Measurements from ENCODE around the gene RYR2.

RYR2 gene

DNA sequence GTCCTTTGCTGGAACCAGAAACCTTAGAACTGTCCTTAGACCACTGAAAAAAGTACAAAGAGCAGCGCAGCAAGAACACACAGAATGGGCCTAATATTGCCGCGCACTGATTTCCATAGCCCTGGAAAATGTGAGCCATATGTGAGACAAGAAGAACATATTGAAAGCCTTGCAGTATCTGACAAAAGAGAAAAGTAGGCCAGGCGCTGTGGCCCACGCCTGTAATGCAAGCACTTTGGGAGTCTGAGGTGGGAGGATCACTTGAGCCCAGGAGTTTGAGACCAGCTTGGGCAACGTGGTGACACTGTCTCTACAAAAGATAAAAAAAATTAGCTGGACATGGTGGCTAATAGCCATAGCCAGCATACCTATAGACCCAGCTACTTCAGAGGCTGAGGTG, 300.7 kb downstream of the RYR2 start:
- DNase-seq: no peak
- H4K91ac ChIP-seq (ENCODE audit: low read depth, low read length): no peak overlapping the region
- H2BK12ac ChIP-seq (ENCODE audit: low read length): no peak overlapping the region
- no peak overlapping the region for H2AFZ ChIP-seq (ENCODE audit: insufficient read depth, low read length, poor library complexity)
- H2BK120ac ChIP-seq (ENCODE audit: insufficient read depth, low read length, poor library complexity): no peak overlapping the region
- no peak overlapping the region for H3K9ac ChIP-seq (ENCODE audit: low read length)
- H3K4me3 ChIP-seq (ENCODE audit: low read depth, low read length): no peak overlapping the region
- no peaks in the 10 kb centered on the region for H3K9me3 ChIP-seq (ENCODE audit: insufficient read depth, low read depth, low read length)
- no peaks in the 10 kb centered on the region for H3K79me1 ChIP-seq (ENCODE audit: low read length)
- WGBS (ENCODE audit: extremely low coverage, insufficient coverage, insufficient read length): no CpG with 5 or more reads among the region's 6 CpGs
- no peaks in the 10 kb centered on the region for H3K4me1 ChIP-seq (ENCODE audit: control insufficient read depth in 1 of 2, insufficient read depth in 2 of 2, low read length in 2 of 2)
- no peak overlapping the region for H2BK5ac ChIP-seq (ENCODE audit: low read depth, low read length, poor library complexity)
- no peaks in the 10 kb centered on the region for H3K36me3 ChIP-seq (ENCODE audit: control insufficient read depth in 1 of 2, insufficient read depth in 2 of 2, low read length in 2 of 2)
- H3K27ac ChIP-seq (ENCODE audit: low read depth, low read length): no peak overlapping the region
- H3K79me2 ChIP-seq (ENCODE audit: control insufficient read depth, insufficient read depth, low read length, poor library complexity): no peaks in the 10 kb centered on the region
- no peak overlapping the region for H2AK5ac ChIP-seq (ENCODE audit: low read length)
- H3K23ac ChIP-seq (ENCODE audit: low read length): no peak overlapping the region
- no peak overlapping the region for H3K4me2 ChIP-seq (ENCODE audit: low read length)
- H4K12ac ChIP-seq (ENCODE audit: low read depth, low read length): no peak overlapping the region
- no peak overlapping the region for H3K14ac ChIP-seq (ENCODE audit: low read length)
- no peaks in the 10 kb centered on the region for H3K27me3 ChIP-seq (ENCODE audit: insufficient read depth, low read length)
- H3K18ac ChIP-seq (ENCODE audit: low read length): no peak overlapping the region
- H4K8ac ChIP-seq (ENCODE audit: low read depth, low read length): no peak overlapping the region
- no peak overlapping the region for H3K4ac ChIP-seq (ENCODE audit: low read depth, low read length)

DNA sequence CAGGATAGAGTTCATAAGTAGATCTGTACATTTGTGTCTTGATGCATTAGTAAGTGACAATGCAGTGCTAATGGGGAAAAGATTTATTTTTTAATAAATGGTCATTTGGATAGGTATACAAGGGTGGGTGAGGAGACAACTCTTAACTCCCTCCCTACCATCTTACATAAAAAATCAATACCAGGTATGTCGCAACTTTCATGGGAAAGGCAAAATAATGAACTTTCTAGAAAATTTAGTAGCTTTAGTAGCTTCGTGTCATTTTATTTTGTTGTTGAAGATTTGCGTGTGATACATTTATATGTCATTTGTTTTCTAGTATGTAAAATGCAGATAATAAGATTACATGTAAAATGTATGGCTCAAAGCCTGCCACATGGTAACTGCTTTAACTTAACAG, 310.8 kb downstream of the RYR2 start:
- no peaks in the 10 kb centered on the region for H3K36me3 ChIP-seq (ENCODE audit: control insufficient read depth in 1 of 2, insufficient read depth in 2 of 2, low read length in 2 of 2)
- no peaks in the 10 kb centered on the region for H3K27me3 ChIP-seq (ENCODE audit: insufficient read depth, low read length)
- H2AK5ac ChIP-seq (ENCODE audit: low read length): no peak overlapping the region
- H2BK5ac ChIP-seq (ENCODE audit: low read depth, low read length, poor library complexity): no peak overlapping the region
- no CpG with 5 or more reads among the region's 3 CpGs for WGBS (ENCODE audit: extremely low coverage, insufficient coverage, insufficient read length)
- no peaks in the 10 kb centered on the region for H3K79me1 ChIP-seq (ENCODE audit: low read length)
- no peak overlapping the region for H2BK120ac ChIP-seq (ENCODE audit: insufficient read depth, low read length, poor library complexity)
- no peak overlapping the region for H3K18ac ChIP-seq (ENCODE audit: low read length)
- no peak overlapping the region for H4K12ac ChIP-seq (ENCODE audit: low read depth, low read length)
- H3K4me2 ChIP-seq (ENCODE audit: low read length): no peak overlapping the region
- H2BK12ac ChIP-seq (ENCODE audit: low read length): no peak overlapping the region
- no peaks in the 10 kb centered on the region for H3K9me3 ChIP-seq (ENCODE audit: insufficient read depth, low read depth, low read length)
- no peak overlapping the region for H3K23ac ChIP-seq (ENCODE audit: low read length)
- H3K14ac ChIP-seq (ENCODE audit: low read length): no peak overlapping the region
- no peaks in the 10 kb centered on the region for H3K79me2 ChIP-seq (ENCODE audit: control insufficient read depth, insufficient read depth, low read length, poor library complexity)
- no peak overlapping the region for H3K4ac ChIP-seq (ENCODE audit: low read depth, low read length)
- no peaks in the 10 kb centered on the region for H3K4me1 ChIP-seq (ENCODE audit: control insufficient read depth in 1 of 2, insufficient read depth in 2 of 2, low read length in 2 of 2)
- no peak overlapping the region for H3K27ac ChIP-seq (ENCODE audit: low read depth, low read length)
- DNase-seq: no peak
- no peak overlapping the region for H2AFZ ChIP-seq (ENCODE audit: insufficient read depth, low read length, poor library complexity)
- no peak overlapping the region for H4K8ac ChIP-seq (ENCODE audit: low read depth, low read length)
- no peak overlapping the region for H3K4me3 ChIP-seq (ENCODE audit: low read depth, low read length)
- no peak overlapping the region for H3K9ac ChIP-seq (ENCODE audit: low read length)
- H4K91ac ChIP-seq (ENCODE audit: low read depth, low read length): no peak overlapping the region

DNA sequence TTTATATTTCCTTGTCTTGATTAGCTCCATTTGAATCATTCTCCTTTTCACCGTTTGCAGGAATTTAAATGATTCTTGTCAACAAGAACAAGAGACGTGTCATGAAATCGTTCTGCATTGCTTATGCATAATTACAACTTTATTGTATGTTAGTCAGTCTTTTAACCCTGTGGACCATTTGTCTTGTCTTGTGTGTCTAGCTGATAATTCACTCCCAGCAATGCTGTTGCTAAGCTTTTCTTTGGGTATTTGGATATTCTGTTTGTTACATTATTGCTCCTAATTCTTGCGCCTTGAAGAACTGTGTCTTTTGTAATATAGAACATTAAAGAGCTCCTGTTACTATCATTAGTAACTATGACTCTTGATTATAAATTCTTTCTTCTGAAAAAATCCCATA, 311.9 kb downstream of the RYR2 start:
- no peak overlapping the region for H3K4ac ChIP-seq (ENCODE audit: low read depth, low read length)
- no peak overlapping the region for H3K18ac ChIP-seq (ENCODE audit: low read length)
- no peaks in the 10 kb centered on the region for H3K79me1 ChIP-seq (ENCODE audit: low read length)
- no peak overlapping the region for H2BK12ac ChIP-seq (ENCODE audit: low read length)
- H3K14ac ChIP-seq (ENCODE audit: low read length): no peak overlapping the region
- no peaks in the 10 kb centered on the region for H3K9me3 ChIP-seq (ENCODE audit: insufficient read depth, low read depth, low read length)
- H4K91ac ChIP-seq (ENCODE audit: low read depth, low read length): no peak overlapping the region
- no peaks in the 10 kb centered on the region for H3K79me2 ChIP-seq (ENCODE audit: control insufficient read depth, insufficient read depth, low read length, poor library complexity)
- no peak overlapping the region for H3K4me3 ChIP-seq (ENCODE audit: low read depth, low read length)
- H3K4me2 ChIP-seq (ENCODE audit: low read length): no peak overlapping the region
- no peak overlapping the region for H4K12ac ChIP-seq (ENCODE audit: low read depth, low read length)
- no CpG with 5 or more reads among the region's 4 CpGs for WGBS (ENCODE audit: extremely low coverage, insufficient coverage, insufficient read length)
- no peak overlapping the region for H3K9ac ChIP-seq (ENCODE audit: low read length)
- no peak overlapping the region for H2AK5ac ChIP-seq (ENCODE audit: low read length)
- H4K8ac ChIP-seq (ENCODE audit: low read depth, low read length): no peak overlapping the region
- H3K23ac ChIP-seq (ENCODE audit: low read length): no peak overlapping the region
- no peak overlapping the region for H2BK5ac ChIP-seq (ENCODE audit: low read depth, low read length, poor library complexity)
- H2BK120ac ChIP-seq (ENCODE audit: insufficient read depth, low read length, poor library complexity): no peak overlapping the region
- H2AFZ ChIP-seq (ENCODE audit: insufficient read depth, low read length, poor library complexity): no peak overlapping the region
- no peak overlapping the region for H3K27ac ChIP-seq (ENCODE audit: low read depth, low read length)
- no peaks in the 10 kb centered on the region for H3K36me3 ChIP-seq (ENCODE audit: control insufficient read depth in 1 of 2, insufficient read depth in 2 of 2, low read length in 2 of 2)
- H3K27me3 ChIP-seq (ENCODE audit: insufficient read depth, low read length): no peaks in the 10 kb centered on the region
- DNase-seq: no peak
- H3K4me1 ChIP-seq (ENCODE audit: control insufficient read depth in 1 of 2, insufficient read depth in 2 of 2, low read length in 2 of 2): no peaks in the 10 kb centered on the region

DNA sequence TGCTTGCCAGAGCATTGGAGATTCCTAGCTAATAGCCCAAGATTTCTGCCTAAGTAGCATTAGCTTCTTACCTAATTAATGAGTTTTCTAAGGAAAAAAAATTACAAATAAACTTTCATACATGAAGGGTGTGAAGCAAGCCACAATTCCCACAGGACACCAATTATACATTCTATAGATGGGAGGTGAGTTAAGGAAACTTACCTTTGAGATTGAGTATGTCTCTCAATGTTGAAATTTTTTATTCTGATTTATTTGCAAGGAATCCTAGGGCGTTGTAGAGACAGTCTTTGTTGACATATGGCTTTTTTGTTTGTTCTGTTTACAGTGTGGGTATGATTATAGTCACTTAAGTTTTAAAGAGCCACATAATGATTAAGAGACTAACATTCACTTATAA, 313.0 kb downstream of the RYR2 start:
- H3K36me3 ChIP-seq (ENCODE audit: control insufficient read depth in 1 of 2, insufficient read depth in 2 of 2, low read length in 2 of 2): no peaks in the 10 kb centered on the region
- no peaks in the 10 kb centered on the region for H3K79me2 ChIP-seq (ENCODE audit: control insufficient read depth, insufficient read depth, low read length, poor library complexity)
- no peak overlapping the region for H3K4me2 ChIP-seq (ENCODE audit: low read length)
- no peak overlapping the region for H2AFZ ChIP-seq (ENCODE audit: insufficient read depth, low read length, poor library complexity)
- no peaks in the 10 kb centered on the region for H3K4me1 ChIP-seq (ENCODE audit: control insufficient read depth in 1 of 2, insufficient read depth in 2 of 2, low read length in 2 of 2)
- H4K12ac ChIP-seq (ENCODE audit: low read depth, low read length): no peak overlapping the region
- no CpG with 5 or more reads among the region's 1 CpG for WGBS (ENCODE audit: extremely low coverage, insufficient coverage, insufficient read length)
- no peaks in the 10 kb centered on the region for H3K79me1 ChIP-seq (ENCODE audit: low read length)
- no peak overlapping the region for H3K9ac ChIP-seq (ENCODE audit: low read length)
- H4K8ac ChIP-seq (ENCODE audit: low read depth, low read length): no peak overlapping the region
- no peak overlapping the region for H3K4ac ChIP-seq (ENCODE audit: low read depth, low read length)
- H3K4me3 ChIP-seq (ENCODE audit: low read depth, low read length): no peak overlapping the region
- H2AK5ac ChIP-seq (ENCODE audit: low read length): no peak overlapping the region
- H3K18ac ChIP-seq (ENCODE audit: low read length): no peak overlapping the region
- H3K27ac ChIP-seq (ENCODE audit: low read depth, low read length): no peak overlapping the region
- H2BK5ac ChIP-seq (ENCODE audit: low read depth, low read length, poor library complexity): no peak overlapping the region
- no peaks in the 10 kb centered on the region for H3K27me3 ChIP-seq (ENCODE audit: insufficient read depth, low read length)
- no peaks in the 10 kb centered on the region for H3K9me3 ChIP-seq (ENCODE audit: insufficient read depth, low read depth, low read length)
- H3K14ac ChIP-seq (ENCODE audit: low read length): no peak overlapping the region
- H3K23ac ChIP-seq (ENCODE audit: low read length): no peak overlapping the region
- no peak overlapping the region for H2BK120ac ChIP-seq (ENCODE audit: insufficient read depth, low read length, poor library complexity)
- H4K91ac ChIP-seq (ENCODE audit: low read depth, low read length): no peak overlapping the region
- no peak overlapping the region for H2BK12ac ChIP-seq (ENCODE audit: low read length)
- no peak for DNase-seq
